IMR-90 (cell line): Measurements from ENCODE around the gene SPTLC1. TPM values are rescaled to one million over a fixed set of nuclear protein-coding genes. Genes with fewer than 3 reads are reported as not detected.

Source experiments
- ATAC-seq: fragments of 200-7000 bp; cut with Tn5 transposase; 2 replicates; pipeline ENCODE4 v1.9.1; 2020; ENCODE audit warnings: low read depth, mild to moderate bottlenecking, moderate library complexity
- BruUV-seq: library from RNA; stranded (reverse); fragments of 400-500 nt; replicated peaks from 2 replicates; lab custom pipeline; 2021; lab: Mats Ljungman, UMichigan
- CTCF ChIA-PET: fragments of 300-600 bp; formaldehyde crosslinking; extraction: SDS; loops from one replicate; lab custom pipeline; 2021; ENCODE audit warnings: antibody characterized with exemption; lab: Yijun Ruan, JAX
- POLR2A ChIA-PET: fragments of 300-600 bp; sonication (Branson Sonifier 250); formaldehyde crosslinking; loops from one replicate; lab custom pipeline; 2022; ENCODE audit warnings: antibody characterized with exemption; ENCODE audit not compliant: unreplicated experiment; lab: Charles Lee
- DNase-seq: peaks from one replicate; pipeline ENCODE4 v3.0.0; 2013
- H2AFZ ChIP-seq: replicated peaks from 2 replicates; pipeline ENCODE3; 2013; ENCODE audit warnings: low read length, mild to moderate bottlenecking; ENCODE audit not compliant: poor library complexity
- H2AK5ac ChIP-seq: 2 replicates; pipeline ENCODE4 v1.6.1; 2013; ENCODE audit warnings: low read depth, low read length, inconsistent platforms
- H2AK9ac ChIP-seq: replicated peaks from 2 replicates; pipeline ENCODE3; 2013; ENCODE audit warnings: mild to moderate bottlenecking, low read depth, low read length, moderate library complexity; ENCODE audit not compliant: poor library complexity
- H2BK120ac ChIP-seq: 2 replicates; pipeline ENCODE4 v1.6.1; 2013; ENCODE audit warnings: low read depth, low read length, inconsistent platforms
- H2BK15ac ChIP-seq: 3 replicates; pipeline ENCODE4 v1.6.1; 2013; ENCODE audit warnings: low read depth, low read length, inconsistent platforms
- H2BK20ac ChIP-seq: 2 replicates; pipeline ENCODE4 v1.6.1; 2013; ENCODE audit warnings: low read depth, mild to moderate bottlenecking, inconsistent platforms, low read length, moderate library complexity
- H2BK5ac ChIP-seq: 2 replicates; pipeline ENCODE4 v1.6.1; 2013; ENCODE audit warnings: mild to moderate bottlenecking, low read depth, low read length, inconsistent platforms; ENCODE audit not compliant: poor library complexity, severe bottlenecking
- H3K14ac ChIP-seq: replicated peaks from 2 replicates; pipeline ENCODE4 v1.6.1; 2013; ENCODE audit warnings: low read depth, low read length, inconsistent platforms
- H3K18ac ChIP-seq: 2 replicates; pipeline ENCODE4 v1.6.1; 2013; ENCODE audit warnings: low read depth, low read length, control low read depth
- H3K23ac ChIP-seq: 2 replicates; pipeline ENCODE4 v1.6.1; 2013; ENCODE audit warnings: low read depth, low read length, inconsistent platforms
- H3K27ac ChIP-seq: 2 replicates; pipeline ENCODE4 v1.5.1; 2013; ENCODE audit warnings: mild to moderate bottlenecking, control low read depth, low read length; ENCODE audit not compliant: insufficient read depth
- H3K27me3 ChIP-seq: 2 replicates; pipeline ENCODE4 v1.6.1; 2013; ENCODE audit warnings: low read length; ENCODE audit not compliant: control insufficient read depth, insufficient read depth
- H3K36me3 ChIP-seq: 2 replicates; pipeline ENCODE4 v1.6.1; 2013; ENCODE audit warnings: low read length, mixed read lengths; ENCODE audit not compliant: control insufficient read depth, insufficient read depth
- H3K4ac ChIP-seq: 2 replicates; pipeline ENCODE4 v1.6.1; 2013; ENCODE audit warnings: low read depth, low read length, inconsistent platforms
- H3K4me1 ChIP-seq: 2 replicates; pipeline ENCODE4 v1.6.1; 2013; ENCODE audit warnings: low read length, mixed read lengths; ENCODE audit not compliant: control insufficient read depth, insufficient read depth
- H3K4me2 ChIP-seq: 2 replicates; pipeline ENCODE4 v1.6.1; 2013; ENCODE audit warnings: low read depth, mild to moderate bottlenecking, control low read depth, low read length, moderate library complexity
- H3K4me3 ChIP-seq: 2 replicates; pipeline ENCODE4 v1.5.1; 2013; ENCODE audit warnings: low read depth, mild to moderate bottlenecking, control low read depth, low read length, moderate library complexity; ENCODE audit not compliant: insufficient read depth
- H3K56ac ChIP-seq: 2 replicates; pipeline ENCODE4 v1.6.1; 2013; ENCODE audit warnings: low read length, inconsistent platforms; ENCODE audit not compliant: insufficient read depth; ENCODE audit errors: extremely low read depth
- H3K79me1 ChIP-seq, 2 experiments: 2 replicates each; pipeline ENCODE4 v1.6.1; 2013; ENCODE audit warnings: low read length in 2 of 2, inconsistent platforms in 1 of 2, low read depth in 1 of 2
- H3K9ac ChIP-seq: 2 replicates; pipeline ENCODE4 v1.6.1; 2013; ENCODE audit warnings: low read depth, low read length, control low read depth
- H3K9me1 ChIP-seq: 2 replicates; pipeline ENCODE4 v1.6.1; 2013; ENCODE audit warnings: low read length, inconsistent platforms; ENCODE audit not compliant: insufficient read depth
- H3K9me3 ChIP-seq: 2 replicates; pipeline ENCODE4 v1.6.1; 2013; ENCODE audit warnings: low read length; ENCODE audit not compliant: control insufficient read depth, insufficient read depth
- H4K20me1 ChIP-seq: 2 replicates; pipeline ENCODE4 v1.6.1; 2013; ENCODE audit warnings: low read length, inconsistent platforms; ENCODE audit not compliant: insufficient read depth
- H4K5ac ChIP-seq: 2 replicates; pipeline ENCODE4 v1.6.1; 2013; ENCODE audit warnings: mild to moderate bottlenecking, low read depth, low read length, control low read depth
- H4K8ac ChIP-seq, 2 experiments: 2 replicates each; pipeline ENCODE4 v1.6.1; 2013; ENCODE audit warnings: low read depth in 2 of 2, low read length in 2 of 2, control low read depth in 1 of 2, inconsistent platforms in 1 of 2
- H4K91ac ChIP-seq: 2 replicates; pipeline ENCODE4 v1.6.1; 2013; ENCODE audit warnings: low read depth, low read length, inconsistent platforms; ENCODE audit not compliant: insufficient read depth
- BHLHE40 ChIP-seq: fragments of 150-350 bp; IDR thresholded peaks from 2 replicates; pipeline ENCODE4 v1.6.1; 2016; ENCODE audit warnings: mild to moderate bottlenecking, low read depth, low read length
- CEBPB ChIP-seq: IDR thresholded peaks from 2 replicates; pipeline ENCODE4 v1.6.1; 2012; ENCODE audit warnings: low read depth, low read length, improper control_type of control experiment
- CHD1 ChIP-seq: IDR thresholded peaks from 2 replicates; pipeline ENCODE4 v1.6.1; 2012; ENCODE audit warnings: low read depth, low read length, improper control_type of control experiment
- CTCF ChIP-seq: conservative IDR thresholded peaks from 2 replicates; pipeline ENCODE4 v1.5.1; 2012; ENCODE audit warnings: mild to moderate bottlenecking, low read depth, low read length, improper control_type of control experiment
- ELK1 ChIP-seq: fragments of 150-350 bp; IDR thresholded peaks from 2 replicates; pipeline ENCODE4 v1.6.1; 2016; ENCODE audit warnings: low read depth, mild to moderate bottlenecking, low read length, moderate library complexity, borderline replicate concordance
- FOS ChIP-seq: fragments of 150-350 bp; IDR thresholded peaks from 2 replicates; pipeline ENCODE4 v1.6.1; 2016; ENCODE audit warnings: low read depth, low read length
- MAFK ChIP-seq: IDR thresholded peaks from 2 replicates; pipeline ENCODE4 v1.6.1; 2012; ENCODE audit warnings: low read depth, low read length, improper control_type of control experiment
- MAZ ChIP-seq: IDR thresholded peaks from 2 replicates; pipeline ENCODE4 v1.6.1; 2012; ENCODE audit warnings: low read depth, mild to moderate bottlenecking, low read length, improper control_type of control experiment, moderate library complexity, borderline replicate concordance
- MXI1 ChIP-seq: IDR thresholded peaks from 2 replicates; pipeline ENCODE4 v1.6.1; 2012; ENCODE audit warnings: low read depth, mild to moderate bottlenecking, low read length, moderate library complexity, borderline replicate concordance
- NFE2L2 ChIP-seq: fragments of 150-350 bp; IDR thresholded peaks from 2 replicates; pipeline ENCODE4 v1.6.1; 2016; ENCODE audit warnings: low read depth, mild to moderate bottlenecking, low read length
- POLR2A ChIP-seq: IDR thresholded peaks from 2 replicates; pipeline ENCODE4 v1.6.1; 2012; ENCODE audit warnings: mild to moderate bottlenecking, low read depth, low read length
- RAD21 ChIP-seq: IDR thresholded peaks from 2 replicates; pipeline ENCODE4 v1.6.1; 2012; ENCODE audit warnings: low read length, improper control_type of control experiment
- RCOR1 ChIP-seq: IDR thresholded peaks from 2 replicates; pipeline ENCODE4 v1.6.1; 2012; ENCODE audit warnings: mild to moderate bottlenecking, low read length, improper control_type of control experiment; ENCODE audit not compliant: insufficient replicate concordance
- RFX5 ChIP-seq: IDR thresholded peaks from 2 replicates; pipeline ENCODE4 v1.8.0; 2012; ENCODE audit warnings: low read depth, mild to moderate bottlenecking, low read length, moderate library complexity
- SMC3 ChIP-seq: fragments of 150-350 bp; IDR thresholded peaks from 2 replicates; pipeline ENCODE4 v1.6.1; 2016; ENCODE audit warnings: low read depth, mild to moderate bottlenecking, antibody characterized with exemption, low read length, moderate library complexity
- USF2 ChIP-seq: fragments of 150-350 bp; IDR thresholded peaks from 2 replicates; pipeline ENCODE4 v1.6.1; 2017; ENCODE audit warnings: mild to moderate bottlenecking, antibody characterized with exemption, low read length, low read depth
- WGBS, 2 experiments: methylation state at CpG; one replicate each; pipeline versions ENCODE4 v1.1.5 to v1.1.7; 2013; ENCODE audit warnings: missing lambda C conversion rate in 2 of 2; ENCODE audit not compliant: insufficient read length in 1 of 2; ENCODE audit errors: extremely low coverage in 2 of 2; 5-methylcytosine and 5-hydroxymethylcytosine counted together
- dilution Hi-C: fragments of 300-500 bp; cut with HindIII; formaldehyde crosslinking; loops from one replicate; pipeline ENCODE4 v1.14.3; 2018; ENCODE audit warnings: low sequenced_read_pairs; ENCODE audit not compliant: unreplicated experiment
- in situ Hi-C: fragments of 300-500 bp; cut with MboI; formaldehyde crosslinking; loops from 3 replicates; pipeline ENCODE4 v1.14.3; 2019; ENCODE audit warnings: low sequenced_read_pairs, inconsistent platforms, mixed read lengths
- intact Hi-C: fragments of 100-400 bp; cut with micrococcal nuclease; formaldehyde crosslinking; loops from 2 replicates; pipeline ENCODE4 v1.10.0; 2022
- polyA plus RNA-seq, 3 experiments: library from polyadenylated mRNA; depleted of rRNA; stranded (reverse); fragments of >200 nt; gene quantifications; 2 replicates each; pipeline ENCODE4 v1.2.3, GENCODE V29; 2012; ENCODE audit warnings: low replicate concordance in 1 of 3
- total RNA-seq: library from RNA; depleted of rRNA; stranded (reverse); fragments of >200 nt; gene quantifications from 2 replicates; pipeline ENCODE4 v1.2.3, GENCODE V29; 2012

Gene SPTLC1
- total and polyA plus RNA-seq, 2 of the 4 experiments (the other 2 are of a cell fraction): 65.7 to 92.7 TPM

- Histone ChIP-seq H3K9ac (no peak overlapping the region), H3K14ac (no peak overlapping the region), H4K20me1 (no peaks in the 10 kb centered on the region), H2BK20ac (no peak overlapping the region), H2AK5ac (no peak overlapping the region), H3K9me3 (peaks cover 7% of the 10 kb centered on the region), H3K4me3 (no peak overlapping the region), H3K27ac (no peak overlapping the region), H4K5ac (no peak overlapping the region), H3K23ac (no peak overlapping the region), H3K9me1 (peaks cover 12% of the 10 kb centered on the region), H2AFZ (no peak overlapping the region), H3K4ac (no peak overlapping the region), H4K91ac (no peak overlapping the region), H3K4me2 (no peak overlapping the region), H3K27me3 (no peaks in the 10 kb centered on the region), H3K18ac (no peak overlapping the region), H3K4me1 (peaks cover 9% of the 10 kb centered on the region), H2AK9ac (no peak overlapping the region), H3K79me1 (peaks cover 3 to 9% of the 10 kb centered on the region in 2 experiments; a peak in 2 of 4 replicates), H2BK15ac (no peak overlapping the region), H2BK120ac (no peak overlapping the region), H3K36me3 (peaks cover 16% of the 10 kb centered on the region), H2BK5ac (no peak overlapping the region), H4K8ac (no peak overlapping the region), H3K56ac (no peak overlapping the region)
- TF ChIP-seq SMC3: no peak
- TF ChIP-seq FOS: no peak
- no peak for TF ChIP-seq MAFK
- no peak for TF ChIP-seq CTCF
- TF ChIP-seq NFE2L2: no peak
- TF ChIP-seq RCOR1: no peak
- no peak for TF ChIP-seq ELK1
- TF ChIP-seq POLR2A: no peak
- TF ChIP-seq RAD21: no peak
- TF ChIP-seq CHD1: no peak
- TF ChIP-seq MAZ: no peak
- TF ChIP-seq CEBPB: no peak
- no peak for TF ChIP-seq USF2
- no peak for TF ChIP-seq RFX5
- no peak for TF ChIP-seq BHLHE40
- TF ChIP-seq MXI1: no peak
- in situ Hi-C loops (no loop called here), dilution Hi-C loops (no loop called here), intact Hi-C loops (no loop called here)
- ATAC-seq (no peak), DNase-seq (no peak)
- CTCF ChIA-PET: no interaction called here
- BruUV-seq: no TSS peak
- POLR2A ChIA-PET: no interaction called here
- no CpG with 5 or more reads among the region's 10 CpGs for WGBS, 2 experiments
These were observed 42.9 kb upstream of the SPTLC1 start for GRCh38 chr9:92158097-92158601.
